ENCODE data around the gene USH1C.

Gene USH1C

GRCh38 chr11:17544181-17544622, at the start of gene USH1C:
USH1C (minus strand) TSS chr11:17544416; CDS start chr11:17544307, 109 bp downstream.
- no peak for DNase-seq

GRCh38 chr11:17593466-17594245, 49.4 kb upstream of the USH1C start:
- DNase-seq: no peak

- no peak for DNase-seq
Observed at GRCh38 chr11:17591293-17591692, 47.1 kb upstream of the USH1C start.

GRCh38 chr11:17590463-17590862, 46.2 kb upstream of the USH1C start:
- DNase-seq: no peak

- no peak for DNase-seq
Observed at GRCh38 chr11:17588721-17589120, 44.5 kb upstream of the USH1C start.

GRCh38 chr11:17588166-17588565, 44.0 kb upstream of the USH1C start:
- no peak for DNase-seq

GRCh38 chr11:17585911-17586695, 41.9 kb upstream of the USH1C start:
- DNase-seq: no peak

- DNase-seq: no peak
Observed at GRCh38 chr11:17581732-17582053, 37.5 kb upstream of the USH1C start.

GRCh38 chr11:17581036-17581731, 37.0 kb upstream of the USH1C start:
- DNase-seq: no peak

- DNase-seq: no peak
Observed at GRCh38 chr11:17580271-17580670, 36.1 kb upstream of the USH1C start.

GRCh38 chr11:17579451-17579850, 35.2 kb upstream of the USH1C start:
- DNase-seq: no peak

GRCh38 chr11:17578958-17579357, 34.7 kb upstream of the USH1C start:
- DNase-seq: no peak

GRCh38 chr11:17578296-17578695, 34.1 kb upstream of the USH1C start:
- no peak for DNase-seq

- DNase-seq: no peak
Observed at GRCh38 chr11:17575431-17576425, 31.5 kb upstream of the USH1C start.

- no peak for DNase-seq
Observed at GRCh38 chr11:17574141-17575091, 30.2 kb upstream of the USH1C start.

GRCh38 chr11:17573526-17573925, 29.3 kb upstream of the USH1C start:
- DNase-seq: no peak

- no peak for DNase-seq
Observed at GRCh38 chr11:17572791-17573460, 28.7 kb upstream of the USH1C start.

- DNase-seq: no peak
Observed at GRCh38 chr11:17572359-17572690, 28.1 kb upstream of the USH1C start.

- DNase-seq: no peak
Observed at GRCh38 chr11:17571431-17572358, 27.5 kb upstream of the USH1C start.

GRCh38 chr11:17570034-17570433, 25.8 kb upstream of the USH1C start:
- no peak for DNase-seq
